Measurements from ENCODE around the gene FOLH1.
"Not testable (repeated sequence)": the region's sequence is repeated elsewhere in the genome, so short reads cannot be mapped to it uniquely, and the experiment has no call there.

Gene FOLH1

DNA sequence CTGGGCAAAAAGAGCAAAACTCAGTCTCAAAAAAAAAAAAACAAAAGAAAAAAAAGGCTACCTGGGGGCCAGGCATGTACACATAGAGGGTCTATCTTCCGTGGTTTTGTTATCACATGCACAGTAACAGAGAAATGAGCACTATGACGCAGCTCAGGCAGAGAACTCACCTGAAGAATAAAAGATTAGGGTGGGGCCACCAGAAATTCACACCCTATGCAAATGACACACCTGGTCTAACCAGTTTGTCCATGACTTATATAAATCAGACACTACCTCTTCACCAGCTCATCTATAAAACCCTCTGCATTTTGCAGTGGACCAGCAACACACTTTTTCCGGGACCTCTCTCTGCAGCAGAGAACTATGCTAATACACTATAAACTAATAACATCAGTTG, 30.5 kb downstream of the FOLH1 start:
- not testable (repeated sequence) for DNase-seq (ENCODE audit: low spot score)

DNA sequence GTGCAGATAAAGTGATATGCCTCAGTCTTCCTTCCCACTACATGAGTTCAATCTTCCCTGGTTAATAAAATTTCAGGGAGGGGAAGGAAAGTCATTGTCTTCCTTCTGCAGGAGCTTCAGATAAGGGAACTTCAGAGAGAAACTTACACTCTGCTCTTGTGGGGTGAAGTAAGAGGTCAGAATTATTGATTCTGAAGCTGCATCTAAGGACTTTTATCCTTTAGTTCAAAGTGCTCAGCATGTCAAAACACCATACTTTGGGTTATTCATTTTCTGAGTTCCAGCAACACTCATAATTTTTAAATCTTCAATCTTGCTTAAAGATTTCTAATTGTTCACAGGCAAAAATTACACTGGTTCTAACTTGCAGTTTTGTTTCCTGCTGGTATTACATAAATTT, 33.0 kb downstream of the FOLH1 start:
- not testable (repeated sequence) for DNase-seq (ENCODE audit: low spot score)

DNA sequence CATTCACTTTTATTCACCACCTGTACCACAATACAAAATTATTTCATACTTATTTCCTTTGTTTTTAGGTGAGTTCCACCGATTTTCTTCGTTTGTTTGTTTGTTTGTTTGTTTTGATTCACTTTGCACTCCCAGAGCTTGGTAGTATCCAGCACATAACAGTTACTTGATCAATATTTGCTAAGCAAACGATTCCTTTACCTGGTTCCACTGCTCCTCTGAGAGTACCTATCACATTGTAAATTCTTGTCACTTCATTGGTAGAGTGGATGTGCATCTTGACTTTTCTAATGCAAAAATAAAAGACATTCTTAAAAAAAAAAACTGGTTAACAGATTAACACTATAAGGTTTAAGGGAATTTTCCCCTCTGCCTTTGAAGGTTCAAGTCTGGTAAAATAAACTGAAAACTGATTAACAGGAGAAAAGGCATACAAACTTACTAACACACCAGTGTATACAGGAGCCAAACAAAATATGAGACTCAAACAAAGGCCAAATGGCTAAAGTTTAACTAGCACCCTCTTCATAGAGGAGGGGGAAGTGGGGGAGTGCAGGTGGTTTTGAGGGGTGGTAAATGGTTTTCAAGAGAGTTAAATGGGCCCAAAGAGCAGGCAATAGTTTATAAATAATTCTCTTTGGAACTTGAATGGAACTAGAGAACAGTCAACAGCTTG, 33.6 kb downstream of the FOLH1 start:
- DNase-seq (ENCODE audit: low spot score), result not testable (repeated sequence)

DNA sequence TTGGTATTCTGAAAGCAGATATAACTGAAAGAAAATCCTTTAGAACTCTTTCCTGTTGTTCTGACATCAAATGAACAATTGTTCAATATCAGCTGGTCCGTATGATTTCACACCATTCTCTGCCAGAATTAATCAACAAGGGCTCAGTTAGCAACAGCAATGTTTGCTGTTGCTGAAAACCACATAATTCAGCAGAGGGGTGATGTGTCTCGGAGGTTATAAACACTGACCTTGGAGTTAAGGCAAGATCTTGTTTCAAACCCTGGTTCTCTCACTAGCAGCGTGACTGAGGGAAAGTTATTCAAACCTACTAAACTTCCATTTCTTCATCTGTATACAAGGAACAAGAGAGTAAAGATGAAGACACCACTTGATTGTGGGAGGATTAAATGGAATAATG, 36.8 kb downstream of the FOLH1 start:
- DNase-seq (ENCODE audit: low spot score), result not testable (repeated sequence)

DNA sequence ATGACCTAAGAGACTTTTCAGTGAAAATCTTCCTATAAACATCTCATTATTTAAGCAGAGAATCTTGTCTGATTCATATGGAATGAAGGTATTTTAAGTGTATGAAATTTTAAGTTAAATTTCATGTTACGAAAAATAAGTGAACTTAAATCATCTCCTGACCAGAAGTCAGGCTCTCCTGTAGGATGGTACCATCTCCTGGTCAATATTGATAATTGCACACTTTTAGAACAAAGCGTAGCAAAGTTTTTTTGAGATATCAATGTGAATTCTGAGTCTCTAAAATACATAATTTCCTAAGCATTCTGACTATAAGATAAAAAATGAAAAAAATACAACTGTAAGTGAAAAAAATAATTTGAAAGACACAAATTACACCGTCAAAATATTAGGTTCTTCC, 38.8 kb downstream of the FOLH1 start:
- DNase-seq (ENCODE audit: low spot score), result not testable (repeated sequence)

DNA sequence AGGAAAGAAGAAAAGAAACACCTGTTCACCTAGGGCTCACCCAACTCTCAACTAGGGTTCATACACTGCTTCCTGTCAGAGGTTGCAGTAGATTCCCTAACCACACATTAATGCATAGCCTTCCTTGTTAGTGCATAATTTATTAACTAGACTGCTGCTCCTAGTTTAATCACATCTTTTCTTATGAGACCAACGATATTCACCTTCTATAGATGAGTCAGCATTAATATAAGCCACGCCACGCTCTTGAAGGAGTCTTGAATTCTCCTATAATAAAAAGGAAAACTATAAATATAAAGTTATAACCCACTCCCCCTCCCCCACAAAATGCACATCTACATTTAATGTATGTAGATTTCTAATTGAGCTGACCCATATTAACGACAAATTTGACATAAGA, 39.4 kb downstream of the FOLH1 start:
- not testable (repeated sequence) for DNase-seq (ENCODE audit: low spot score)

DNA sequence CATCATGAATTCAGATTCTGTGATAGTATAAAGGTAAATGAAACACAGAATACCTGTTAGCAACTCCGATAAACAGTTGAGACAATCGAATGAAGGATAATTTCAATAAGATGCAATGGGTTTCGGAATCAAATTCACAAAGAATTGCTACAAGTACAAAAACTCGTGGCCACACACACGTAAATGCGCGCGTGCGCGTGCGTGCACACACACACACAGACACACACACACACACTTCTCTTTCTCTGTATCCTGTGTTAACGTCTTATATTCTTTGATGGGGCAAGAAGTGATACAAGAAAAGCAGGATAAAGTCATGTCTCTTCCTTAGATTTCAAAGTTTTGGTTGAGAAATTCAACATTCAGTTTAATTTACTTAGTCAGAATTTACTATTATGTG, 57.2 kb downstream of the FOLH1 start:
- no peak for DNase-seq (ENCODE audit: low spot score)

DNA sequence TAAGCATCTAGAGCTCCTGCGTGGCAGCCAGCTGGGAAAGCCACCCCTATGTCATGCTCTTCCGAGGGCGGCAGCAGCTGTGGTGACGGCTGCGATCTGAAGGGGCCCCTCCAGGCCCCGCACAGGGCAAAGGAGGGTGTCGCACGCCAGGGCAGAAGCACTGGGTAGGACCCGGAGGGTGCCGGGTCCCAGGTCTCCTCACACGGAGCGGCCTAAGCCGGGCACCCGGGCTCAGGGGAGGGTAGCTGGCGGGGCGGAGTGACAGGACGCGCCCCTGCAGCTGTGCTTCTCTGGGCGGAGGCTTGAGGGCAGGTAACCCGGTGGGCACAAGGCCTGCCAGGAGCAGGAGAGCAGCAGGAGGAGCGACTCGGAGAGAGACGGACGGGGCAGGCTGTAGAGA, 106.0 kb downstream of the FOLH1 start:
- DNase-seq (ENCODE audit: low spot score), result not testable (repeated sequence)

Data from AG08395 (cell line).